GM12878 (cell line): Measurements from ENCODE around the gene ARHGAP32.

Experiments used
- KDM1A ChIP-seq: fragments of 200-600 bp; sonication (generic); IDR thresholded peaks from 2 replicates; pipeline ENCODE4 v1.6.1; 2016; ENCODE audit warnings: borderline replicate concordance
- NKRF ChIP-seq: fragments of 450-650 bp; conservative IDR thresholded peaks from 2 replicates; pipeline ENCODE4 v1.6.1; 2017; ENCODE audit warnings: mild to moderate bottlenecking, moderate library complexity
- POLR2AphosphoS5 ChIP-seq: IDR thresholded peaks from 2 replicates; pipeline ENCODE4 v1.6.1; 2011; ENCODE audit warnings: mild to moderate bottlenecking, low read length, inconsistent platforms

- TF ChIP-seq POLR2AphosphoS5 (no peak), KDM1A (no peak), NKRF (no peak)
These were observed 253.8 kb downstream of the ARHGAP32 start for GRCh38 chr11:128938156-128938885.
